Esophagus muscularis mucosa (tissue), 4 donors: ENCODE measurements around the gene RASSF1. TPM values are rescaled to one million over a fixed set of nuclear protein-coding genes. Genes with fewer than 3 reads are reported as not detected.

Experiments
- DNase-seq: peaks from one replicate; pipeline ENCODE4 v3.0.0-alpha.2; 2017; ENCODE audit errors: extremely low spot score
- H3K27ac ChIP-seq, 4 donors: fragments of 200-600 bp; sonication (generic); replicated peaks in 1 of 4; 1 replicate in 3 of 4; 2 replicates in 1 of 4; pipeline ENCODE4 v1.5.1; 2016 to 2019; ENCODE audit warnings: mild to moderate bottlenecking in 1 of 4
- H3K27me3 ChIP-seq, 4 donors: fragments of 200-600 bp; sonication (generic); one replicate each; pipeline versions ENCODE4 v1.5.1 to v1.6.0; 2016 to 2019
- H3K36me3 ChIP-seq, 4 donors: fragments of 200-600 bp; sonication (generic); one replicate each; pipeline ENCODE4 v1.5.1; 2016 to 2019
- H3K4me1 ChIP-seq, 4 donors: fragments of 200-600 bp; sonication (generic); one replicate each; pipeline ENCODE4 v1.5.1; 2016 to 2019
- H3K4me3 ChIP-seq, 4 donors: fragments of 200-600 bp; sonication (generic); 1 replicate in 2 of 4; 2 replicates in 2 of 4; pipeline ENCODE4 v1.5.1; 2016 to 2019; ENCODE audit warnings: mild to moderate bottlenecking in 4 of 4, moderate library complexity in 1 of 4
- H3K9me3 ChIP-seq, 4 donors: fragments of 200-600 bp; sonication (generic); 1 replicate in 3 of 4; 2 replicates in 1 of 4; pipeline ENCODE4 v1.5.1; 2016 to 2019
- CTCF ChIP-seq, 3 experiments: fragments of 200-600 bp in 2 of 3; fragments of 450-650 bp in 1 of 3; sonication (generic) in 2 of 3; IDR thresholded peaks; one replicate each; pipeline ENCODE4 v1.5.1; 2017 to 2019; ENCODE audit warnings: antibody characterized with exemption in 3 of 3, mild to moderate bottlenecking in 2 of 3, moderate library complexity in 1 of 3
- EP300 ChIP-seq: sonication (generic); formaldehyde crosslinking; IDR thresholded peaks from one replicate; pipeline ENCODE4 v1.6.1; 2017; ENCODE audit warnings: antibody characterized with exemption
- POLR2A ChIP-seq: fragments of 450-650 bp; IDR thresholded peaks from one replicate; pipeline ENCODE4 v1.6.1; 2017; ENCODE audit warnings: antibody characterized with exemption, moderate library complexity, mild to moderate bottlenecking, low read depth
- POLR2AphosphoS5 ChIP-seq, 2 donors: sonication (generic); formaldehyde crosslinking; IDR thresholded peaks; one replicate each; pipeline ENCODE4 v1.6.1; 2017; ENCODE audit warnings: antibody characterized with exemption in 2 of 2
- WGBS: methylation state at CpG from one replicate; pipeline ENCODE4 v1.1.5; 2018; 5-methylcytosine and 5-hydroxymethylcytosine counted together
- intact Hi-C: fragments of 100-400 bp; cut with DNase I; formaldehyde crosslinking; loops from one replicate; pipeline ENCODE4 v1.15.1; 2023
- total RNA-seq, 4 donors: library from RNA; depleted of rRNA; stranded (reverse); fragments of >200 nt; gene quantifications; one replicate each; pipeline versions ENCODE4 v1.1.0 to v1.2.1, GENCODE V29; 2016

Gene RASSF1
- total RNA-seq, 4 donors from 2014 or later: 28.7 to 44.2 (median 33.2) TPM

GRCh38 chr3:50292159-50293078 lies 48.2 kb downstream of the RASSF1 start, which contains the start of gene IFRD2:
IFRD2 (minus strand) TSS chr3:50292429; CDS start chr3:50292274, 155 bp downstream.
- Histone ChIP-seq H3K27me3 (no peaks in the 10 kb centered on the region), H3K27ac (peak within 1 kb of the TSS; percentile 87 to 95 (median 92)), H3K36me3 (peaks cover 30 to 40% (median 32%) of the 10 kb centered on the region in 4 donors), H3K4me1 (peaks cover 26 to 38% (median 28%) of the 10 kb centered on the region in 4 donors), H3K4me3 (peak within 1 kb of the TSS; percentile 82 to 99 (median 94)), H3K9me3 (no peaks in the 10 kb centered on the region)
- WGBS: 0% methylated on average over 40 of the region's 67 CpGs
- intact Hi-C loops: no loop called here
- DNase-seq: peak; percentile 99
- TF ChIP-seq POLR2A (peak; percentile 79), POLR2AphosphoS5 (IDR thresholded peaks at IDR 0.05) (peak; percentile 90 to 97), EP300 (no peak)

DNA sequence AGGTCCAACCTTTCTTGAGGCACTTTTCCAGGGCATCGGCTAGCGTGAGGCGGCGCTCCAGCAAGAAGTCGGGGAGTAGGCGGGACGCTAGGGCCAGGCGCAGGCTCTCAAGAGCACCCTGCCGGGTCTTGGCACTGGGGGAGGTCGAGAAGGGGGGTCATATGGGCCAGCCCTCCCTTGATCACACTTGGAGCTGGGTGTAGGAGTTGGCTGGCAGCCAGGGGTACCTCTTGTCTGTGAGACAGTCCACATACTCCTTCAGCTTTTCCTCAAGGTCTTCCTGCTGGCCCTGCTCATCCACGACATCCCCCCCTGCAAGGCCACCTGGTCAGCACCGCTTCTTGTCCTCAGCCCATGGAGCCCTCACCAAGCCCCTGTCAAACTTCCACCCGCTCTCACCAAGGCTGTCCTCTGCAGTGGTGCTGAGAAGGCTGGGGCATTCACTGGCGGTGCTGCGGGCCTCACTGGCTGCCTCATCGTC lies 50.4 kb downstream of the RASSF1 start:
- no peak overlapping the region for H3K27ac ChIP-seq
- H3K36me3 ChIP-seq: peaks cover 30 to 48% (median 43%) of the 10 kb centered on the region in 4 donors
- no peaks in the 10 kb centered on the region for H3K27me3 ChIP-seq
- no peaks in the 10 kb centered on the region for H3K9me3 ChIP-seq
- H3K4me3 ChIP-seq: no peak overlapping the region
- WGBS: 92% methylated on average over 14 of the region's 16 CpGs
- intact Hi-C loops: no loop called here
- peaks cover 26 to 36% (median 33%) of the 10 kb centered on the region in 4 donors for H3K4me1 ChIP-seq
- DNase-seq: no peak
- no peak for TF ChIP-seq EP300
- TF ChIP-seq CTCF (IDR thresholded peaks at IDR 0.05): no peak
- TF ChIP-seq POLR2AphosphoS5 (IDR thresholded peaks at IDR 0.05): no peak
- no peak for TF ChIP-seq POLR2A

DNA sequence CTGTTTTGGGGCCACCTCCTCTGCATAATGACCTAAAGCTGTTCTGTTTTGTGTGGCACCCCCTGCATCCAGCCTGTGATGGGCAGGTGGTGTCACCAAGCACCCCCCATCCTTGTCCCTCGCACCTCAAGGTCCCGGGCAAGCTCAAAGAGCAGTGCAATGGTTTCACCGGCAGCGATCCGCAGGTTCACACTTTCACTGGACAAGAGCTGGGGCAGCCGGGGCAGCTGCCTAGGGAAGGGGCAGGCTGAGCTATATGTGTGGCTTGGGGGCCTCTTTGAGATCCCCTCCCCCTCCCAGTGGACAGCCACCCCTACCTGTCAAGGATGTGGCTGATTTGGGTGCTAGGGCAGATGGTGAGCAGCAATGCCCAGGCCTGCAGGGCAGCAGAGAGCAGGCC lies 51.5 kb downstream of the RASSF1 start:
- no peak for DNase-seq
- Histone ChIP-seq H3K4me3 (no peak overlapping the region), H3K36me3 (peaks cover 30 to 48% (median 43%) of the 10 kb centered on the region in 4 donors), H3K4me1 (peaks cover 26 to 36% (median 33%) of the 10 kb centered on the region in 4 donors), H3K9me3 (no peaks in the 10 kb centered on the region), H3K27me3 (no peaks in the 10 kb centered on the region), H3K27ac (no peak overlapping the region)
- intact Hi-C loops: no loop called here
- 92% methylated on average over 6 of the region's 6 CpGs for WGBS
- TF ChIP-seq POLR2A: no peak

- TF ChIP-seq CTCF (IDR thresholded peaks at IDR 0.05): no peak
- no peak for TF ChIP-seq POLR2A
- Histone ChIP-seq H3K27me3 (no peaks in the 10 kb centered on the region), H3K9me3 (no peaks in the 10 kb centered on the region), H3K4me3 (no peak overlapping the region), H3K27ac (no peak overlapping the region), H3K4me1 (peaks cover 26 to 36% (median 32%) of the 10 kb centered on the region in 4 donors), H3K36me3 (peaks cover 30 to 48% (median 43%) of the 10 kb centered on the region in 4 donors)
- DNase-seq: no peak
- intact Hi-C loops: no loop called here
- 94% methylated on average over 21 of the region's 23 CpGs for WGBS
Measured at GRCh38 chr3:50288387-50289007, 52.1 kb downstream of the RASSF1 start.

- H3K4me1 ChIP-seq: peaks cover 17 to 28% (median 21%) of the 10 kb centered on the region in 4 donors
- TF ChIP-seq POLR2AphosphoS5 (IDR thresholded peaks at IDR 0.05) (no peak), CTCF (IDR thresholded peaks at IDR 0.05) (no peak), POLR2A (no peak), EP300 (no peak)
- H3K27ac ChIP-seq: no peak overlapping the region
- intact Hi-C loops: no loop called here
- WGBS: 100% methylated on average over 1 of the region's 1 CpG
- H3K4me3 ChIP-seq: no peak overlapping the region
- H3K36me3 ChIP-seq: peaks cover 30 to 48% (median 43%) of the 10 kb centered on the region in 4 donors
- no peaks in the 10 kb centered on the region for H3K9me3 ChIP-seq
- H3K27me3 ChIP-seq: no peaks in the 10 kb centered on the region
- no peak for DNase-seq
Measured at GRCh38 chr3:50287262-50287661, 53.4 kb downstream of the RASSF1 start.
